Activated T-cell treated with anti-CD3 and anti-CD28 coated beads, Interleukin-2, amount 50 U/mL, for 72 hours (primary cell): ENCODE results near the gene BOC. TPM values are rescaled to one million over a fixed set of nuclear protein-coding genes. Genes with fewer than 3 reads are reported as not detected.

Experiments used
- ATAC-seq, 2 donors: fragments of 150-1000 bp; cut with Tn5 transposase; replicated peaks in 1 of 2; 2 replicates each; pipeline ENCODE4 v1.10.0; 2021; ENCODE audit warnings: moderate library complexity in 2 of 2, mild to moderate bottlenecking in 1 of 2
- DNase-seq, 2 donors: peaks; one replicate each; pipeline ENCODE4 v3.0.0; 2021 to 2022; ENCODE audit warnings: mixed read lengths in 1 of 2
- H3K27ac Mint-ChIP-seq: one replicate; pipeline ENCODE4 v1.8.0; 2022; ENCODE audit warnings: mild to moderate bottlenecking, moderate library complexity, mixed read lengths
- H3K27me3 Mint-ChIP-seq: one replicate; pipeline ENCODE4 v1.8.0; 2022; ENCODE audit warnings: low read depth, mixed read lengths
- H3K36me3 Mint-ChIP-seq, 2 donors: one replicate each; pipeline ENCODE4 v1.8.0; 2022; ENCODE audit warnings: mixed read lengths in 2 of 2, mild to moderate bottlenecking in 1 of 2; ENCODE audit not compliant: insufficient read depth in 2 of 2
- H3K4me1 Mint-ChIP-seq: one replicate; pipeline ENCODE4 v1.8.0; 2022; ENCODE audit warnings: low read depth, mixed read lengths
- H3K4me3 Mint-ChIP-seq, 2 donors: one replicate each; pipeline ENCODE4 v1.8.0; 2022; ENCODE audit warnings: mild to moderate bottlenecking in 2 of 2, mixed read lengths in 2 of 2, moderate library complexity in 2 of 2
- H3K9me3 Mint-ChIP-seq, 2 donors: one replicate each; pipeline ENCODE4 v1.8.0; 2022; ENCODE audit warnings: mixed read lengths in 2 of 2
- total RNA-seq, 2 donors: library from RNA; stranded (reverse); gene quantifications; one replicate each; pipeline ENCODE4 v1.2.3, GENCODE V29; 2022

The BOC gene
- total RNA-seq, 2 donors from 2014 or later = 0.19 to 0.31 TPM

DNA sequence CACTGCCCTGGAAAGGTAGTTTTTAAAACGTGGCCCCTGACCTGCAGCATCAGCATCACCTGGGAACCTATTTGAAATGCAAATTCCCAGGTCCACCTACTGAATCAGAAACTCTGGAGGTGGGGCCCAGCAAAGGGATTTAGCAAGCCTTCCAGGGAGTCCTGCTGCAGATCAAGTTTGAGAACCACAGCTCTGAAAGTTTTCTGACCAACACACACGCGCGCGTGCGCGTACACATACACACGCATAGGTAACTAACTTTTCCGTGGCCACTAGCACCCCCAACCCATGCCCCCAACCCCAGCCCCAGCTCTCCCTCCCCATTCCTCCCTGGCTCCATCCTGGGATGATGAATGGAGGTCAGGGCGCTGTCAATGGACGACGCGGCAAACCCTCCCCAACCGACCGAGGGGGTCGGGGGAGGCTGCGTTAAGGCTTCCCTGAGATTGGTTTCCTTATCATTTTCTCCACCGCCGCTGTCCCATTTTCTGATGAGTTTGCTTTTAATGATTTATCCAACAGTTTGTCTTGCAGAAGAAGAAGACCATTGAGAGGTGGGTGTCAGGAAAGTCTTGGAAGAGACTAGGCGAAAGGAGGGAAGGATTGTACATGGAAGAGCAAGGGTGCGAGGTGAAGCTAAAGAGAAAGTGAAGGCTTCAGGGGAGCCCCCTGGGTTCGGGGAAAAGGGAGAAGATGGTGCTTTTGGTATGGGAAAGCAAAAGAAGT is 590 bp upstream of the BOC start:
- no peak for DNase-seq
- H3K9me3 Mint-ChIP-seq = no peaks in the 10 kb centered on the region
- peaks cover 0 to 5% of the 10 kb centered on the region in 2 donors for H3K36me3 Mint-ChIP-seq
- no peak for ATAC-seq
- H3K4me1 Mint-ChIP-seq = peaks cover 12% of the 10 kb centered on the region
- H3K4me3 Mint-ChIP-seq = peak overlapping the region; percentile 80 to 88
- H3K27me3 Mint-ChIP-seq = peaks cover 67% of the 10 kb centered on the region
- no peak overlapping the region for H3K27ac Mint-ChIP-seq

DNA sequence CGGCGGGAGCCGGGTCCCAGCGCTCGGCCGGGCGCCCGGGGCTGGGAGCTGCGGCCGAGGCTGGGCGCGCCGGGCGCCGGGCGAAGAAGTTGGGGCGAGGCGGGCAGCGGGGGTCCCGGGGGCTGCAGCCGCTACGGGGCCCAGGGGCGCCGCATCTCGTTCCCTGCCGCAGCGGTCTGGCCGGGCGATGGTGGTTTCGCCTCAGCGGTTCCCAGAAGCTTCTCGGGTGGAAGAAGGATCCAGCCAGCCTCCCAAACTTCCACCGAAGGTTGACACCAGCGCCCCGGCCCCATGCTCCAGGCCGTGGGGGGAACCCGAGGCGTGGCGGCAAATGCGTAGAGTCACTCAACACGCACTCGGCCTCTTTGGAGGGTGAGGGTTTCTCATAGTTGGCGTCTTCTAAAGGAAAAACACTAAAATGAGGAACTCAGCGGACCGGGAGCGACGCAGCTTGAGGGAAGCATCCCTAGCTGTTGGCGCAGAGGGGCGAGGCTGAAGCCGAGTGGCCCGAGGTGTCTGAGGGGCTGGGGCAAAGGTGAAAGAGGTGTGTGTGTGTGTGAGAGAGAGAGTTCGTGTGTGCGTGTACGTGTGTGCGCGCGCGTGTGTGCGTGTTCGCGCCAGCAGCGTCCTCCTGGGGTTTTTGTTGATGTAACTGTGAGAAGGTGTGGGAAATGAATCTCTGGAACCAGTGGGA is 940 bp downstream of the BOC start:
- H3K9me3 Mint-ChIP-seq = no peaks in the 10 kb centered on the region
- peak; percentile 53 to 55 for ATAC-seq
- H3K36me3 Mint-ChIP-seq = peaks cover 0 to 5% of the 10 kb centered on the region in 2 donors
- H3K27me3 Mint-ChIP-seq = peaks cover 65% of the 10 kb centered on the region
- H3K4me1 Mint-ChIP-seq = peaks cover 12% of the 10 kb centered on the region
- DNase-seq = peak; percentile 8 to 11
- peak overlapping the region; percentile 68 to 83 for H3K4me3 Mint-ChIP-seq
- no peak overlapping the region for H3K27ac Mint-ChIP-seq

DNA sequence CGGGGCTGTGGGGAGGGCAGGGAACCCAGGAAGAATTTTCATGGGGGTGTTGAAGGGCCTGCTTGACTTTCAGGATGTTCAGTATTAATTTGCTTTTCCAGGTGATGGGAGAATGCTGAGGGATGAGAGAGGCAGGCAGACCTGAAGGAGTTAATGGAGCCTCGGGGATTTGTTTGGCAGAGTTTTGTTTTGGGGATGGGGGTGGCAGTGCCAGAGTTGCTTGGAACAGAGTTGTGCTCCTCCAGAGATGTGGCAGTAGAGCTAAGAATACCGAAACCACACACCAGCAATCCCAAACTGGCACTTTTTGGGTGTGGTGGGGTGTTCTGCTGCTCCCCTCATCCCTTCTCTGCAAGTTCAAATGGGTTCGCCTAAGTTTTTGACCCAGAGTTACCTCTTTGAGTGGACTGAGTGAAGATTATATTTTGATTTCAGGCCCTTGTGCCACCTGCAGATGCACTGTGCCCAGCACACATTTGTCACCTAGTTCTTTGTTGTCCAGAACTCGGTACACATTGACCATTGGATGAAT is 1.6 kb downstream of the BOC start:
- Mint-ChIP-seq H3K9me3 (no peaks in the 10 kb centered on the region), H3K27ac (no peak overlapping the region), H3K36me3 (peaks cover 0 to 5% of the 10 kb centered on the region in 2 donors), H3K27me3 (peaks cover 59% of the 10 kb centered on the region), H3K4me1 (peaks cover 12% of the 10 kb centered on the region), H3K4me3 (peak overlapping the region; percentile 68 to 83)
- DNase-seq (no peak), ATAC-seq (no peak)

DNA sequence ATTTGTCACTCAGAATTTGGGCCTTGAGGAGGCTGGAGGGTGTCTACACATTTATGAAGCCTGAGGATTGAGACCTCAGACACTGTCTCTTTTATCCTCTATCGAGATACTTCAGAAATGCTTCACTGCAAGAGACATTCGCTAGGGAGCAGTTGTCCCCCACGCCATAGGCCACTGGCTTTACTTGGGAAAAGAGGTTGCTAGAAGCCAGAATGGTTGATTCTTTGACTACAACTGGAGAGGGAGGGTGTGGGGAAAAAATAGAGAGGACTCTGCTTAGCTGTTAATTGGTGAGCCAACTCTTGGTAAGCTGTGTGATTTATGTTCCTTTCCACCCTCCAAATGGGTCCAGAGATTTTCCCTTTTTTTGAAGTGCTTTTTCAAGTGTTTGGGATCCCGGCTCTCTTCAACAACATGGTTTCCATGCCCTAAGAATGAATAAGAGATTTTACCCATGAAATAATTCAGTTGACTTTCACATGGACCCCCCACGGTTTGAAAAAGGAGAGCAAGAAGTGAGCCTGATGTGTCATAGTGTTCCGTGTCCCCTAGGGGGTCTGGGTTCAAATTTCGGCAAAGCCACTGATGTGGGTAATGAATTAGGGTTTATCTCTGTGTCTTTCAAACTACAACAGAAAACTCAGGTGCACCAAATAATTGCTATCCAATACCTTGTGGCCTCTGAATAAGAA is 2.7 kb downstream of the BOC start:
- no peaks in the 10 kb centered on the region for H3K9me3 Mint-ChIP-seq
- peaks cover 48% of the 10 kb centered on the region for H3K27me3 Mint-ChIP-seq
- ATAC-seq (no peak), DNase-seq (no peak)
- H3K4me1 Mint-ChIP-seq = peaks cover 12% of the 10 kb centered on the region
- H3K4me3 Mint-ChIP-seq = no peak overlapping the region
- H3K27ac Mint-ChIP-seq = no peak overlapping the region
- peaks cover 0 to 5% of the 10 kb centered on the region in 2 donors for H3K36me3 Mint-ChIP-seq

DNA sequence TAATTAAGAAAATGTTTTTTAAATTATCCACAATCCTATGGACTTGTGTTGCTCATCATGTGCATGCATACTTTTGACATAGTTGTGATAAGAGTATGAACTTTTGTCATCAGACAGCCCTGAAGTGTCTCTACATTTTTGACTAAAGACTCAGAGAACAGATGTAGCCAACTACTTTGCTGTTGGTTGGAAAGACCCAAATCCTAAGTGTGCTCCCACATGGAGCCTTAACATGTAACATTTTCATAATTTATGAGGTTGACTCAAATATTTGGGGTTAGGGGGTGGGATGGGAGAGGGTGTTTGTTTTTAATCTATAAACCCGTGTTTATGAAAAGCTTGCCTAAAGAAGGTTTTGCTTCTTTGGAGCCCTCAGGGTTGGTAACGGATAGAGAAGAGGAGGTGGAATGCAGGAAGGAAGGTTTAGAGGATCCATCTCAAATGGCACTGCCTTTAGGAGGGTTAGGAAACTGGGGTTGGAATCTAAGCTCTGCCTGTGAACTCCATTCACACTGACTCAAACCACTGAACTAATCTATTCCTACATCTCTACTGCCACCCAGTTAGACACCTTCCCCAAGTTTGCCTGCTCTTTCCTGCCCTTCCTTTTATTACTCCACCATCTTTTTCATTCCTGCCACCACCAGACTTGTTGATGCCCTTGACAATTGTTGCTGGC is 3.7 kb downstream of the BOC start:
- ATAC-seq (no peak), DNase-seq (no peak)
- Mint-ChIP-seq H3K4me3 (no peak overlapping the region), H3K27ac (no peak overlapping the region), H3K36me3 (peaks cover 0 to 5% of the 10 kb centered on the region in 2 donors), H3K4me1 (peaks cover 12% of the 10 kb centered on the region), H3K9me3 (no peaks in the 10 kb centered on the region), H3K27me3 (peaks cover 40% of the 10 kb centered on the region)

DNA sequence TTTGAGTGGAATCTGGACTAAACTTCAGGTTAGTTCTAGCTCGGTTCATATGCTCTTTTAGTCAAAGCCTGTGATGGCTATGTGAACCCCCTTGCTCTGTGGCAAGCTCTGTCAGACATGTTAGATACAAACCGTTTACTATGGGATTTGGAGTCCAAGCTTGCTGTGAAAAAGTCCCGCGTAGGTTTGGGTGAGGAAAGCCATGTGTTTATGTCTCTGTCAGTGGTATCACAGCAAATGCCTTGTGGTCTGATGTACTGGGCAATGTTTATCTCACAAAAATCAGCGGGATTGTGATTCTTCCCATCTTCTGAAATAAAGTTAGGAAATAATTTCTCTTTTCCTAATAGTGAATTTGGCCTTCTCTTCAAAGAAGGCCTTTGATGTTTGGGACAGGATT is 5.0 kb downstream of the BOC start:
- no peak for ATAC-seq
- Mint-ChIP-seq H3K9me3 (no peaks in the 10 kb centered on the region), H3K4me1 (peaks cover 6% of the 10 kb centered on the region), H3K27ac (no peak overlapping the region), H3K27me3 (peaks cover 28% of the 10 kb centered on the region), H3K4me3 (no peak overlapping the region), H3K36me3 (peaks cover 0 to 2% of the 10 kb centered on the region in 2 donors)
- DNase-seq = no peak

DNA sequence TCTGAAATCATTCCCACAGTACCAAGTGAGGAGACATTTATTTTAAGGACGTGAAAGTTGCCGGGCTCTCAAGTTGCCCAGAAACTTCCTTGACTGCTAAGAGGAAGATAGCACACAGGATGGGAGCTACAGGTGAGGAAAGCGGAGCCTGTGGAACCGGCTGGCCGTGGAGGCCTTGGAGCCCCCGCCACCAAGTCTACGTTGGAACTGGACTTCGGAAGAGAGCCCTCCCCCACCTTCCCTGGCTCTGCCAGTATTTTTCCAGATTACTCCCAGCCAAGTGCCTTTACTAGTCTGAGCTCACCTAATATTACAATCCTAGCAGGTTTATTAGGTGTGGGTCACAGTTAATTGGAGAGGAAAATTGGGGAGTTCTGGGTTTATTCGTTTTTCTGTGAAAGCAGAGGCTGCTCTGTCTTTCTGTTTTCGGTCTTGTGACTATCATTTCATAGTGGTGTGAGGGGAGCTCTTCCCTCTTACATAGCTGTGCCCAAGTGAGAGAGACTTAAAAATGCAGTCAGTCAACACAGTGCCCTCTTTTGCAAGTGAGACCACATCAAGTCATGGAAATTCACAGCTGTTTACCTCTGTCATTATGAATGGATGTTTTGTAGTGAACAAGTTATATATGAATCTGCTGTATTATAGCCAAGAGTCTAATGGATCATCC is 6.8 kb downstream of the BOC start:
- no peak for ATAC-seq
- Mint-ChIP-seq H3K27ac (no peak overlapping the region), H3K9me3 (no peaks in the 10 kb centered on the region)

DNA sequence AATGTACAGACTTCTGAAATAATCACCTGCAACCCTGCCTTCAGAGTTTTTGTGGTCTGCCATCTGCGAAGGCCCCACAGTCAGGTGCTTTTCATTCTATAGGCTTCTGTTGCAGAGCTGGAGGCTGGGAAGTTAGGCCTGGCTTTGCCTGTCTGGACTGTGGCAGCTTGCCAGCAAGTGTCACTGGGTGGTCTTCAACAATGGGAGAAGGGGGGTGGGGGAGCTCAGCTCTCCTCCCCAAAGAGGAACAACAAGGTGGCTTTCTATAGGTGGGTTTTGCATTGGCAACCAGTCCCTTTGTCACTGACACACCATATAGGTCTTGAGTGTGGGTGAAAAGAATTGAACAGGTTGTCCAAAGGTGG is 7.3 kb downstream of the BOC start:
- Mint-ChIP-seq H3K27ac (no peak overlapping the region), H3K9me3 (no peaks in the 10 kb centered on the region), H3K36me3 (no peaks in the 10 kb centered on the region), H3K4me1 (peaks cover 1% of the 10 kb centered on the region), H3K4me3 (no peak overlapping the region), H3K27me3 (peaks cover 34% of the 10 kb centered on the region)
- ATAC-seq = no peak
- DNase-seq = no peak

More for the DNA sequence above, 6.8 kb downstream of the BOC start:
- Mint-ChIP-seq H3K27me3 (peaks cover 35% of the 10 kb centered on the region), H3K4me3 (no peak overlapping the region), H3K36me3 (no peaks in the 10 kb centered on the region), H3K4me1 (no peaks in the 10 kb centered on the region)
- DNase-seq = no peak

DNA sequence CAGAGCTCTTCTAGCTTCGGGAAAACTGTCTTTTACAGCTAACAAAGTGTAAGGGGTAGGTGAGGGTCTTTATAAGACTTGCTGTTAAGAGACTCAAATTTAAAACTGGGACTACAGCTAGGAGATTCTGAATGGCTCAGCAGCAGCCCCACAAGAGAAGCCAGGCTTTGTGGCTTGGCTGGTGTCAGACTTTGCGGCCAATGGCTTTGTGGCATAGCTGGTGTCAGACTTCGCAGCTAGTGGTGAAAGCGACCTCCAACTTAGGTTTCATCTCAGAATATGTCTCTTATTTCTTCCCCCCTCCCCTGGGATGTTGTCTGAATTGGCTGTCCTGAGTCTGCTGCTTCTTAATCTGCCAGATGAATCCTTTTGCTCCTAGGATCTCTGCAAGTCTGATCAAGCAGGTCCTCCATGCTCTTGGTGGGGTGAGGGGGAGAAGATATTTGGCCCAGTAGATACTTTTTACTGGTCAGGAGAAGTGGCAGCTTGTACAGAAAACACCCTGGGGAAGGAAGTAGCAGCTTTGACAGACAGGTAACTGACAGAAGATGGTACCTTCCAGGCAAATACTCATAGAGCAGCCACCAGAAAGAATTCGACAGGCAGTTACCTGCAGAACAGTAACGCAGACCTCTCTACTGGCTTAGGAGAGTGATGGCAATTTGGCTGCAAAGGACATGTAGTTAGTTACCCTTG is 8.4 kb downstream of the BOC start:
- Mint-ChIP-seq H3K27me3 (peaks cover 33% of the 10 kb centered on the region), H3K9me3 (no peaks in the 10 kb centered on the region), H3K36me3 (no peaks in the 10 kb centered on the region), H3K4me3 (no peak overlapping the region), H3K4me1 (peaks cover 10% of the 10 kb centered on the region), H3K27ac (no peak overlapping the region)
- ATAC-seq (no peak), DNase-seq (no peak)

DNA sequence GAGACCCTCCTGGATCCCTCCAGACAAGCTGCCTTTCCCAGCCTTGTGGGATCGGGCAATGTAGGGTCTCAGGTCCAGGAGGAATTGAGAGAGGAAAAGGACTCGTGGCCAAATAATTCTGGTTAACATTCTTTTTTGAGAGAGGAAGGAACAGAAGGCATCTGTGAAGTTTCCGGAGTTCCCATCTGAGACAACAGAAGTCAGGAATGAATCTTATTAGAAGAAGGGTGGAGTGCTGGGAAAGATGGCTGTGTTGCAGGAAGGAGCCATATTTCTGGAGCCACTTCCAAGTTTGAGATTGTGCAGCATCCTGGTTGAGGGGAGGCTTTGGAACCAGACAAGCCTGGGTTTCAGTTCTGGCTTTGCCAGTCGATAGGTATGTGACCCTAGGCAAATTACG is 9.4 kb downstream of the BOC start:
- ATAC-seq (no peak), DNase-seq (no peak)
- Mint-ChIP-seq H3K27ac (no peak overlapping the region), H3K4me3 (no peak overlapping the region), H3K4me1 (peaks cover 10% of the 10 kb centered on the region), H3K9me3 (no peaks in the 10 kb centered on the region), H3K27me3 (peaks cover 33% of the 10 kb centered on the region), H3K36me3 (no peaks in the 10 kb centered on the region)

DNA sequence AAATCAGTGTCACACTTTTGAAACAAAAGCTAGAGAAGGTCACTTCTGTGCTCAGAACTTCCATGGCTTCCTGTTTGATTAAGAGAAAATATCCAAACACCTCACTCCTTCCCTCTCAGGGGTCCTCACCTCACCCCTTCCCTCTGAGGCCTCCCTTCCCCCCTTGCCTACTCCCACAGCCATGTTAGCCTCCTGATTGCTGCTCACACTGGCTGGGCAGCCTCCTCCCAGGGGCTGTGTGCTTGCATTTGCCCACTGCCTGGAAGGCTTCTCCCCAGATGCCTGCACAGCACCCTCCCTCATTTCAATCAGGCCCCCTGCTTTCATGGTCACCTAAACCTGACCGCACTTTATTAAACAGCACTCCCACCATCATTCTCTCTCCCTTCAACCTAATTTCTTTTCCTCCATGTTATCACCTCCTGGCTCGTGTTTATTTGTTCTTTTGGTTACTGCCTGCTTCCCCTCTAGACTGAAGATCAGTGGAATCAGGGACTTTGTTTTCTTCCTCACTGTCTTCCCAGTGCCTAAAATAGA is 10.4 kb downstream of the BOC start:
- Mint-ChIP-seq H3K4me1 (peaks cover 10% of the 10 kb centered on the region), H3K9me3 (no peaks in the 10 kb centered on the region), H3K27ac (no peak overlapping the region), H3K27me3 (peaks cover 28% of the 10 kb centered on the region), H3K4me3 (no peak overlapping the region), H3K36me3 (no peaks in the 10 kb centered on the region)
- ATAC-seq = no peak
- DNase-seq = no peak
